Loucy (cell line): ENCODE data around the gene NOM1.

Experiments
- H2AFZ ChIP-seq: fragments of 200-600 bp; sonication (generic); 2 replicates; pipeline ENCODE4 v1.6.0; 2016; ENCODE audit warnings: antibody characterized with exemption, mild to moderate bottlenecking, low read length, moderate library complexity
- H3F3A ChIP-seq: fragments of 200-600 bp; 2 replicates; pipeline ENCODE4 v1.6.0; 2016; ENCODE audit warnings: antibody characterized with exemption, low read depth, mild to moderate bottlenecking
- H3K27me3 ChIP-seq: fragments of 200-600 bp; sonication (generic); 2 replicates; pipeline ENCODE4 v1.6.1; 2014; ENCODE audit warnings: low read length, mild to moderate bottlenecking; ENCODE audit not compliant: insufficient read depth, poor library complexity, severe bottlenecking
- H3K36me3 ChIP-seq: fragments of 200-600 bp; sonication (generic); 2 replicates; pipeline ENCODE4 v1.6.1; 2016; ENCODE audit warnings: low read length; ENCODE audit not compliant: insufficient read depth
- H3K4me1 ChIP-seq: fragments of 200-600 bp; sonication (generic); 2 replicates; pipeline ENCODE4 v1.5.1; 2014; ENCODE audit warnings: low read length, mild to moderate bottlenecking; ENCODE audit not compliant: insufficient read depth, poor library complexity, severe bottlenecking
- H3K4me2 ChIP-seq: fragments of 200-600 bp; sonication (generic); 2 replicates; pipeline ENCODE4 v1.6.0; 2014; ENCODE audit warnings: antibody characterized with exemption, low read length, low read depth, mild to moderate bottlenecking; ENCODE audit not compliant: poor library complexity, severe bottlenecking
- H3K4me3 ChIP-seq: fragments of 200-600 bp; sonication (generic); 2 replicates; pipeline ENCODE4 v1.5.1; 2014; ENCODE audit warnings: low read length, mild to moderate bottlenecking, mixed read lengths; ENCODE audit not compliant: poor library complexity, severe bottlenecking
- H3K79me2 ChIP-seq: fragments of 200-600 bp; sonication (generic); 2 replicates; pipeline ENCODE4 v1.6.1; 2014; ENCODE audit warnings: low read length; ENCODE audit not compliant: insufficient read depth
- H3K9ac ChIP-seq: fragments of 200-600 bp; sonication (generic); 2 replicates; pipeline ENCODE4 v1.6.0; 2014; ENCODE audit warnings: mild to moderate bottlenecking, low read depth, low read length, moderate library complexity; ENCODE audit not compliant: poor library complexity, severe bottlenecking
- H3K9me2 ChIP-seq: fragments of 200-600 bp; sonication (generic); replicated peaks from 2 replicates; pipeline ENCODE4 v1.6.1; 2016; ENCODE audit warnings: low read depth, low read length, mixed read lengths
- H3K9me3 ChIP-seq: fragments of 200-600 bp; sonication (generic); 2 replicates; pipeline ENCODE4 v1.6.1; 2014; ENCODE audit warnings: mild to moderate bottlenecking, antibody characterized with exemption, low read length, low read depth; ENCODE audit not compliant: insufficient read depth
- H4K20me1 ChIP-seq: fragments of 200-600 bp; sonication (generic); 2 replicates; pipeline ENCODE4 v1.6.0; 2014; ENCODE audit warnings: antibody characterized with exemption, low read length, mild to moderate bottlenecking; ENCODE audit not compliant: insufficient read depth, poor library complexity, severe bottlenecking
- EZH2phosphoT487 ChIP-seq: fragments of 200-600 bp; IDR thresholded peaks from 2 replicates; pipeline ENCODE4 v1.6.1; 2018; ENCODE audit warnings: antibody characterized with exemption, mild to moderate bottlenecking, moderate library complexity, borderline replicate concordance
- TF ChIP-seq, protein P1 (sequence below): fragments of 200-600 bp; sonication (generic); conservative IDR thresholded peaks from 2 replicates; pipeline ENCODE4 v1.5.1; 2014; ENCODE audit warnings: mild to moderate bottlenecking, antibody characterized with exemption, low read length

Gene NOM1

DNA sequence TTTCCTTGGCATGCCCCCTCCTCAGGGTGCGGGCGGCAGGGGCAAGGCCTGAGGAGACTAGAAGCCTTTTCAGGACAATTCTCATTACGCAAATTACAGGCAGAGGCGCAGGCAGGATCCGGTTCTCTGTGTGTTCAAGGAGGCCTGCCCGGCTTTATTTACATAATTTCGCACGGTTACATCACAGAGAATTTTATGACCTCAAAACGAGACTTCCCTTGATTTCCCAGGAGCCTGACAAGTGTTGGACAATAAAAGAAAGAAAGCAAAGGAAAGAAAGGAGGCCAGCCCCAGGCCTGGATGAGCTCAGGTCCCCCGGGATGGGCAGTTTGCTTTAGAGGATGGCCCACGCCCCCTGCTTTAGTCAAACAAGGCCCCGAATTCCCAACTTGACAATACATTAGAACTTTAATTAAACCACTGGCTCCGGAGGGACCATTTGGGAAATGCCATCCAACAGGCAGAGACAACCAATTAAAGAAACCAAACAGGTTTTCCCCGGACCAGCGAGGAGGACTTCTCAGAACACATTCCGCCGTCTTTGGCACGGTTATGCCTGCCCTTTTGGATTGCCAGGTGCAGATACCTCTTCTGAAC is 58.1 kb downstream of the NOM1 start:
- H3K9me3 ChIP-seq: no peaks in the 10 kb centered on the region
- H3K27me3 ChIP-seq: no peaks in the 10 kb centered on the region
- H3K9ac ChIP-seq: no peak overlapping the region
- TF ChIP-seq, protein P1, sequence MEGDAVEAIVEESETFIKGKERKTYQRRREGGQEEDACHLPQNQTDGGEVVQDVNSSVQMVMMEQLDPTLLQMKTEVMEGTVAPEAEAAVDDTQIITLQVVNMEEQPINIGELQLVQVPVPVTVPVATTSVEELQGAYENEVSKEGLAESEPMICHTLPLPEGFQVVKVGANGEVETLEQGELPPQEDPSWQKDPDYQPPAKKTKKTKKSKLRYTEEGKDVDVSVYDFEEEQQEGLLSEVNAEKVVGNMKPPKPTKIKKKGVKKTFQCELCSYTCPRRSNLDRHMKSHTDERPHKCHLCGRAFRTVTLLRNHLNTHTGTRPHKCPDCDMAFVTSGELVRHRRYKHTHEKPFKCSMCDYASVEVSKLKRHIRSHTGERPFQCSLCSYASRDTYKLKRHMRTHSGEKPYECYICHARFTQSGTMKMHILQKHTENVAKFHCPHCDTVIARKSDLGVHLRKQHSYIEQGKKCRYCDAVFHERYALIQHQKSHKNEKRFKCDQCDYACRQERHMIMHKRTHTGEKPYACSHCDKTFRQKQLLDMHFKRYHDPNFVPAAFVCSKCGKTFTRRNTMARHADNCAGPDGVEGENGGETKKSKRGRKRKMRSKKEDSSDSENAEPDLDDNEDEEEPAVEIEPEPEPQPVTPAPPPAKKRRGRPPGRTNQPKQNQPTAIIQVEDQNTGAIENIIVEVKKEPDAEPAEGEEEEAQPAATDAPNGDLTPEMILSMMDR: no peak
- TF ChIP-seq EZH2phosphoT487: no peak
- no peaks in the 10 kb centered on the region for H3K9me2 ChIP-seq
- H3K79me2 ChIP-seq: no peaks in the 10 kb centered on the region
- H3K4me1 ChIP-seq: no peaks in the 10 kb centered on the region
- no peaks in the 10 kb centered on the region for H3F3A ChIP-seq
- no peak overlapping the region for H3K4me2 ChIP-seq
- H3K36me3 ChIP-seq: no peaks in the 10 kb centered on the region
- H2AFZ ChIP-seq: no peak overlapping the region
- no peak overlapping the region for H3K4me3 ChIP-seq
- no peaks in the 10 kb centered on the region for H4K20me1 ChIP-seq

DNA sequence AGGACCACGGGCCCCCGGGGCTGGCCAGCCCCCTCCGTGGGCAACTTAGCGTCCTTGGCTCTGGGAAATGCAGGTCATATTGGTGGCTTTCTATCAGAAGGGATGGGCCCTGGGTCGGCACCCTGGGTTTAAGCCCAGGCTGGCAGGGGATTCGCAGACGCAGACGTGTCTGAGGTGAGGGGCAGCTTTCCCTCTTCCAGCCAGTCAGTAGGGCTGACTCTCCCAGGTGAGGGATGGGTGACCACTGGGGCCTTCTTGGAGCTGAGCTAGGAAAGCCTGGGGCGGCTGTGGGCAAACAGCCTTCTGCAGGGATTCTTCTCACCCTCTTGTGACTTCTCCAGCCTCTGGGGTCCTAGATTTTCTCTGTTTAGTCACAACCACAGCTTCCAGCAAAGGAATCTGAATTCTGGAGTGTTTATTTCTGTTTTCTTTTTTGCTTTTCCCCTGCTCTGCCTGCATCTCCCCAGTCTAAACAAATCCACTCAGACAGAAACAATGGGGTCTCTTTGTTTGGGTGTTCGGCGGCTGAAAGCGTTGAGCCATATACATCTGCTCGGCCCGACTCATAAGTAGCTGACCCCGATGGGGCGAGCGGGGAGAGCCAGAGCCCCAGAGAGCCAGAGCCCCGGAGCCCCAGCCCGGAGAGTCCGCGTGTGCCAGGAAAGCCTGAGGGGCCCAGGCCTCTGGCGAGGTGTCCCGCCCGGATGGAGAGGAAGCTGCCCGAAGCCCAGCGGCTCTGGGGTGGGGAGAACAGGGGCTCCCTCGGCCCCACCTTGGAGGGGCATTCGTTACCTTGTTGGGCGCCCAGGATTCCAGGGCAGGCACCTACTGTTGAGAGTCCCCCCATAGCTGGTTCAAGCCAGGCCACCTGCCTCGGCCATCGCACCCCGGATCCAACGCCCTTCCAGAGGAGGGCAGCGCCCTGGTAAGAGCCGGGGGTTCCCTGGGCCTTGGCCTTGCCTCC is 59.0 kb downstream of the NOM1 start:
- H3K4me2 ChIP-seq: no peak overlapping the region
- TF ChIP-seq, protein P1: no peak
- TF ChIP-seq EZH2phosphoT487: no peak

DNA sequence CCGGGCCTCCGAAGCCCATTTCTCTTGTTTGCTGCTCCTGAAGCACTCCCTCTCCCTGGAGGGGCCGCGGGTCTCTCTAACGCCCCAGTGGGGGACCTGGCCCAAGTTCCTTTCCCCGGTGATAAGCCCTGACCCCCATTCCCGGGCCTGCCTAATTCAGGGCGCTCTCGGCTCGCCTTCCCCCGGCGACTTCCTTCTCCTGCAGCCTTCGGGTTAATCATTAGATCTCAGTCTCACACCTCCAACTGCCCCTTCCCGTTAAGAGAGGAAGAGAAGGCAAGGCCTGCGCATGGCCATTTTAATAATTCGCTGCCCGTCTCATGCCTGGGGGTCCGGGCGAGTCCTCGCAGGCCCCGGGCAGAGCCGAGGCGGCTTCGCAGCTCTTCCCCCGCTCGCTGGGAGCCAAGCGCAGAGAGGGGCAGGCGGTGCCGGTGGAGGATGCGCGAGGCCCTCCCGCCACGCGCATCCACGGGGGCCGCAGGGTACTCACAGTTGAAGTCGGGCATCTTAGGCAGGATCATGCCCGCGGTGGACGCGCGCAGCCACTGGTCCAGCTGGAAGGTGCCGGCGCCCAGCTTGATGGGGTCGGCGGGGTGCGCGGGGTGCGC is 59.8 kb downstream of the NOM1 start:
- no peak overlapping the region for H3K4me3 ChIP-seq
- H3K9me2 ChIP-seq: no peaks in the 10 kb centered on the region
- H3K4me1 ChIP-seq: no peaks in the 10 kb centered on the region
- no peaks in the 10 kb centered on the region for H3K9me3 ChIP-seq
- H3K9ac ChIP-seq: no peak overlapping the region
- H3K27me3 ChIP-seq: no peaks in the 10 kb centered on the region
- no peaks in the 10 kb centered on the region for H3K79me2 ChIP-seq
- no peak overlapping the region for H3K4me2 ChIP-seq
- TF ChIP-seq, protein P1: no peak
- TF ChIP-seq EZH2phosphoT487: no peak
- no peak overlapping the region for H2AFZ ChIP-seq
- no peaks in the 10 kb centered on the region for H4K20me1 ChIP-seq
- H3F3A ChIP-seq: no peaks in the 10 kb centered on the region
- H3K36me3 ChIP-seq: no peaks in the 10 kb centered on the region

More for the DNA sequence above, 59.0 kb downstream of the NOM1 start:
- Histone ChIP-seq H4K20me1 (no peaks in the 10 kb centered on the region), H3K79me2 (no peaks in the 10 kb centered on the region), H3K9ac (no peak overlapping the region), H3K36me3 (no peaks in the 10 kb centered on the region), H3K4me3 (no peak overlapping the region), H3K9me3 (no peaks in the 10 kb centered on the region), H2AFZ (no peak overlapping the region), H3F3A (no peaks in the 10 kb centered on the region), H3K9me2 (no peaks in the 10 kb centered on the region), H3K4me1 (no peaks in the 10 kb centered on the region), H3K27me3 (no peaks in the 10 kb centered on the region)
